ENCODE data around the gene GPR183. TPM values are rescaled to one million over a fixed set of nuclear protein-coding genes. Genes with fewer than 3 reads are reported as not detected.
A peak's percentile ranks its signal among the peaks of the same experiment; 100 is the strongest.

Gene GPR183
- total and polyA plus RNA-seq, 2 of the 8 experiments (the other 6 are each of a cell fraction or from before 2014, with no cell fraction given): not detected

GRCh38 chr13:99351772-99352171, 44.6 kb upstream of the GPR183 start:
- FAIRE-seq (no peak), DNase-seq (ENCODE audit: low read depth in 1 of 2, low spot score in 2 of 2) (peak in 1 of 2 experiments; percentile 20)
- Histone ChIP-seq H3K9ac (replicated peaks in 1 of 4; ENCODE audit: extremely low read depth in 1 of 4, low read depth in 3 of 4, low read length in 3 of 4) (no peak overlapping the region), H3K4me2 (ENCODE audit: insufficient read depth in 1 of 2, low read depth in 2 of 2, low read length in 2 of 2) (no peak overlapping the region), H3K9me3 (ENCODE audit: insufficient read depth in 2 of 2, low read depth in 1 of 2, low read length in 1 of 2) (no peaks in the 10 kb centered on the region), H2AFZ (ENCODE audit: low read length) (no peak overlapping the region), H4K91ac (replicated peaks; ENCODE audit: insufficient read length, low read length) (no peak overlapping the region), H3K36me3 (ENCODE audit: control insufficient read depth in 2 of 4, insufficient read depth in 4 of 4, low read length in 3 of 4) (peaks cover 3 to 12% (median 8%) of the 10 kb centered on the region in 4 experiments; a peak in 3 of 8 replicates), H3K4me1 (replicated peaks in 1 of 4; ENCODE audit: control insufficient read depth in 3 of 4, insufficient read depth in 4 of 4, low read length in 3 of 4) (no peaks in the 10 kb centered on the region), H3K56ac (replicated peaks; ENCODE audit: insufficient read length, low read depth, low read length) (no peak overlapping the region), H2BK20ac (ENCODE audit: low read length) (no peak overlapping the region), H3K27ac (ENCODE audit: low read depth, low read length) (no peak overlapping the region), H3K18ac (ENCODE audit: extremely low read depth, low read length) (no peak overlapping the region), H3K79me1 (ENCODE audit: low read depth, low read length) (peaks cover 2% of the 10 kb centered on the region; the same call in 1 of the 2 replicates), H3K27me3 (replicated peaks in 1 of 4; ENCODE audit: control insufficient read depth in 3 of 4, extremely low read depth in 1 of 4, insufficient read depth in 3 of 4, low read length in 3 of 4) (no peaks in the 10 kb centered on the region), H3K4ac (replicated peaks; ENCODE audit: insufficient read length, low read depth, low read length) (no peak overlapping the region), H2BK15ac (ENCODE audit: low read length) (no peak overlapping the region), H2BK120ac (replicated peaks; ENCODE audit: low read depth, low read length) (no peak overlapping the region), H4K20me1 (replicated peaks in 1 of 2; ENCODE audit: control insufficient read depth in 1 of 2, insufficient read depth in 2 of 2, low read length in 2 of 2) (peaks cover 0 to 3% of the 10 kb centered on the region in 2 experiments), H2BK5ac (ENCODE audit: low read depth, low read length) (no peak overlapping the region), H3K79me2 (ENCODE audit: control insufficient read depth in 1 of 2, insufficient read depth in 2 of 2, low read length in 2 of 2) (no peaks in the 10 kb centered on the region), H3K4me3 (ENCODE audit: extremely low read depth in 1 of 4, insufficient read depth in 2 of 4, low read depth in 3 of 4, low read length in 4 of 4) (no peak overlapping the region), H3K23me2 (ENCODE audit: low read depth, low read length) (no peaks in the 10 kb centered on the region), H2AK5ac (ENCODE audit: low read depth, low read length) (no peak overlapping the region), H4K5ac (ENCODE audit: insufficient read length, low read depth, low read length) (no peak overlapping the region), H4K8ac (ENCODE audit: extremely low read depth, insufficient read depth, low read length) (no peak overlapping the region), H2BK12ac (ENCODE audit: low read depth, low read length) (no peak overlapping the region), H3K23ac (ENCODE audit: insufficient read length) (no peak overlapping the region), H3K14ac (ENCODE audit: insufficient read length) (no peak overlapping the region)
- POLR2A ChIA-PET (ENCODE audit: partially characterized antibody): interaction anchor here (0.8 to 1.5 kb wide), 2 partner anchors 8 to 22 kb away, joined by 3 to 6 read pairs; no protein-coding TSS in a partner anchor
- WGBS, 2 experiments (ENCODE audit: extremely low coverage in 1 of 2, insufficient coverage in 1 of 2, insufficient read length in 1 of 2, insufficient replicate concordance in 2 of 2, low coverage in 1 of 2, low lambda C conversion rate in 2 of 2, missing lambda C conversion rate in 1 of 2): 96% methylated on average over 4 of the region's 4 CpGs; no CpG with 5 or more reads in 1 of the 2 experiments
- CTCF ChIA-PET (ENCODE audit: partially characterized antibody): interaction anchor here (0.8 to 3.3 kb wide), 11 partner anchors 9 to 175 kb away, joined by 3 to 20 read pairs (median 4); no protein-coding TSS in a partner anchor
- TF ChIP-seq SP1 (IDR thresholded peaks at IDR 0.05; ENCODE audit: low read depth, low read length) (no peak), TEAD4 (IDR thresholded peaks at IDR 0.05; ENCODE audit: low read depth, low read length) (no peak), ZNF274 (IDR thresholded peaks at IDR 0.05; ENCODE audit: borderline replicate concordance, extremely low read depth, low read length) (no peak), SIRT6 (IDR thresholded peaks at IDR 0.05; ENCODE audit: low read length) (no peak), CEBPB (IDR thresholded peaks at IDR 0.05; ENCODE audit: low read depth, low read length) (no peak), BACH1 (IDR thresholded peaks at IDR 0.05; ENCODE audit: low read length) (no peak), NANOG (IDR thresholded peaks at IDR 0.05; ENCODE audit: insufficient read depth, low read depth, low read length, poor library complexity, severe bottlenecking) (no peak), JUN (IDR thresholded peaks at IDR 0.05; ENCODE audit: low read depth, low read length) (no peak), JUND (IDR thresholded peaks at IDR 0.05; ENCODE audit: low read length) (no peak), TAF1 (IDR thresholded peaks at IDR 0.05; ENCODE audit: low read depth, low read length) (no peak), KDM1A (IDR thresholded peaks at IDR 0.05; ENCODE audit: borderline replicate concordance, low read length) (no peak), BCL11A (IDR thresholded peaks at IDR 0.05; ENCODE audit: low read depth in 2 of 2, low read length in 2 of 2) (no peak)
- TF ChIP-seq, protein P1, sequence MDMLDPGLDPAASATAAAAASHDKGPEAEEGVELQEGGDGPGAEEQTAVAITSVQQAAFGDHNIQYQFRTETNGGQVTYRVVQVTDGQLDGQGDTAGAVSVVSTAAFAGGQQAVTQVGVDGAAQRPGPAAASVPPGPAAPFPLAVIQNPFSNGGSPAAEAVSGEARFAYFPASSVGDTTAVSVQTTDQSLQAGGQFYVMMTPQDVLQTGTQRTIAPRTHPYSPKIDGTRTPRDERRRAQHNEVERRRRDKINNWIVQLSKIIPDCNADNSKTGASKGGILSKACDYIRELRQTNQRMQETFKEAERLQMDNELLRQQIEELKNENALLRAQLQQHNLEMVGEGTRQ (IDR thresholded peaks at IDR 0.05; ENCODE audit: low read length): no peak
- TF ChIP-seq, protein P2, sequence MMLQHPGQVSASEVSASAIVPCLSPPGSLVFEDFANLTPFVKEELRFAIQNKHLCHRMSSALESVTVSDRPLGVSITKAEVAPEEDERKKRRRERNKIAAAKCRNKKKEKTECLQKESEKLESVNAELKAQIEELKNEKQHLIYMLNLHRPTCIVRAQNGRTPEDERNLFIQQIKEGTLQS (IDR thresholded peaks at IDR 0.05; ENCODE audit: insufficient read depth, low read depth, low read length): no peak
